PC-3 (cell line): ENCODE results near the gene MYMK.

Experiments
- EZH2 ChIP-seq: fragments of 300-600 bp; sonication (generic); IDR thresholded peaks from one replicate; pipeline ENCODE4 v1.6.1; 2017; ENCODE audit warnings: antibody characterized with exemption, mild to moderate bottlenecking, low read length; ENCODE audit not compliant: unreplicated experiment
- EZH2phosphoT487 ChIP-seq: fragments of 300-600 bp; sonication (generic); IDR thresholded peaks from 2 replicates; pipeline ENCODE4 v1.6.1; 2018; ENCODE audit warnings: mild to moderate bottlenecking, antibody characterized with exemption, low read length, borderline replicate concordance
- TF ChIP-seq, protein P1 (sequence below): fragments of 300-600 bp; sonication (generic); conservative IDR thresholded peaks from 2 replicates; pipeline ENCODE4 v1.5.1; 2017; ENCODE audit warnings: antibody characterized with exemption, low read depth, mild to moderate bottlenecking, low read length

DNA sequence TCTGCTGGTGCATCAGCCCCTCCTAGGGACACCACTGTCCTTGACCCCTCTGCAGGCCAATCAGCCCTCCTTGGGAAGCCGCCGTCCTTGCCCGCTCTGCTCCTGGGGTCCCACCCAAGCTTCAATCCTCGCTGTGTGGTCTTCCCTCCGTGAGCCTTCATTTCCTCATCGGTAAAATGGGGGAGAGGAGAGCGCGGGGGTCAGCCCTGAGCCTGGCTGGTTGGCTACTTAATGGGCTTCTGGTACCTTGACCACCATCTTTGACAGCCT lies 33.2 kb downstream of the MYMK start:
- TF ChIP-seq EZH2phosphoT487 (no peak), EZH2 (no peak)
- TF ChIP-seq, protein P1, sequence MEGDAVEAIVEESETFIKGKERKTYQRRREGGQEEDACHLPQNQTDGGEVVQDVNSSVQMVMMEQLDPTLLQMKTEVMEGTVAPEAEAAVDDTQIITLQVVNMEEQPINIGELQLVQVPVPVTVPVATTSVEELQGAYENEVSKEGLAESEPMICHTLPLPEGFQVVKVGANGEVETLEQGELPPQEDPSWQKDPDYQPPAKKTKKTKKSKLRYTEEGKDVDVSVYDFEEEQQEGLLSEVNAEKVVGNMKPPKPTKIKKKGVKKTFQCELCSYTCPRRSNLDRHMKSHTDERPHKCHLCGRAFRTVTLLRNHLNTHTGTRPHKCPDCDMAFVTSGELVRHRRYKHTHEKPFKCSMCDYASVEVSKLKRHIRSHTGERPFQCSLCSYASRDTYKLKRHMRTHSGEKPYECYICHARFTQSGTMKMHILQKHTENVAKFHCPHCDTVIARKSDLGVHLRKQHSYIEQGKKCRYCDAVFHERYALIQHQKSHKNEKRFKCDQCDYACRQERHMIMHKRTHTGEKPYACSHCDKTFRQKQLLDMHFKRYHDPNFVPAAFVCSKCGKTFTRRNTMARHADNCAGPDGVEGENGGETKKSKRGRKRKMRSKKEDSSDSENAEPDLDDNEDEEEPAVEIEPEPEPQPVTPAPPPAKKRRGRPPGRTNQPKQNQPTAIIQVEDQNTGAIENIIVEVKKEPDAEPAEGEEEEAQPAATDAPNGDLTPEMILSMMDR: no peak
